Activated CD8-positive, alpha-beta T cell treated with anti-CD3 and anti-CD28 coated beads for 36 hours (primary cell): ENCODE results near the gene RASEF. TPM values are rescaled to one million over a fixed set of nuclear protein-coding genes. Genes with fewer than 3 reads are reported as not detected.

Experiments used
- ATAC-seq: fragments of 200-7000 bp; cut with Tn5 transposase; one replicate; pipeline ENCODE4 v1.10.0; 2021; ENCODE audit warnings: mild to moderate bottlenecking, moderate library complexity
- CTCF ChIA-PET: fragments of 350-600 bp; sonication (Branson Sonifier 250); formaldehyde crosslinking; loops from one replicate; lab custom pipeline; 2021; ENCODE audit warnings: antibody characterized with exemption; lab: Charles Lee
- POLR2A ChIA-PET: fragments of 350-600 bp; sonication (Branson Sonifier 250); formaldehyde crosslinking; loops from one replicate; lab custom pipeline; 2021; ENCODE audit warnings: antibody characterized with exemption; lab: Charles Lee
- DNase-seq: peaks from one replicate; pipeline ENCODE4 v3.0.0-alpha.2; 2020
- H3K27ac Mint-ChIP-seq: one replicate; pipeline ENCODE4 v1.8.0; 2021; ENCODE audit warnings: mild to moderate bottlenecking, mixed read lengths
- H3K27me3 Mint-ChIP-seq: one replicate; pipeline ENCODE4 v1.8.0; 2021; ENCODE audit warnings: mixed read lengths
- H3K36me3 Mint-ChIP-seq: one replicate; pipeline ENCODE4 v1.8.0; 2021; ENCODE audit warnings: low read depth, mixed read lengths
- H3K4me1 Mint-ChIP-seq: one replicate; pipeline ENCODE4 v1.8.0; 2021; ENCODE audit warnings: low read depth, mixed read lengths
- H3K4me3 Mint-ChIP-seq: one replicate; pipeline ENCODE4 v1.8.0; 2021; ENCODE audit warnings: mild to moderate bottlenecking, moderate library complexity, mixed read lengths
- H3K9me3 Mint-ChIP-seq: one replicate; pipeline ENCODE4 v1.8.0; 2021; ENCODE audit warnings: mixed read lengths
- intact Hi-C: fragments of 100-400 bp; cut with micrococcal nuclease; formaldehyde crosslinking; loops from one replicate; pipeline ENCODE4 v1.10.0; 2022
- total RNA-seq, 2 experiments: library from RNA; stranded (reverse); gene quantifications; one replicate each; pipeline ENCODE4 v1.2.3, GENCODE V29; 2021
- TF ChIP-seq, protein P1 (sequence below): fragments of 200-600 bp; IDR thresholded peaks from one replicate; pipeline ENCODE4 v1.8.0; 2022; ENCODE audit warnings: antibody characterized with exemption, mild to moderate bottlenecking

RASEF gene
- total RNA-seq, 2 experiments from 2014 or later: not detected

DNA sequence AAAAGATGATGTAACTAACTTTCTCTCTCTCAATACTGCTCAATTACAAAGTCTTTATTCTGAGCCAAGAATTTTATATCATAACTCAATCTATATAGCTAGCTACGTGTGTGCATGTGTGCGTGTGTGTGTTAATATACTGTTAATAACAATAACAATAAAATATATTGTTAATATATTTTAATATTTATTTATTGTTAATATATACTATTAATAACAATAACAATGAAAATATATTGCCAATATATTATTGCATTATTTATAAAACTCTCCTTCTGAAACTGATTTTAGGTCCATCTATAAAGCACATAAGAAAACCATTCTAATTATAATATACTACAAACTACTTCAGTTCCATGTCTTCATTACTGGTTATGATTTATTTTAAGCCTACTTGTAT lies 60.6 kb downstream of the RASEF start:
- Mint-ChIP-seq H3K4me1 (no peaks in the 10 kb centered on the region), H3K4me3 (no peak overlapping the region), H3K27me3 (no peaks in the 10 kb centered on the region), H3K9me3 (no peaks in the 10 kb centered on the region), H3K36me3 (no peaks in the 10 kb centered on the region), H3K27ac (no peak overlapping the region)
- intact Hi-C loops: no loop called here
- no peak for DNase-seq
- POLR2A ChIA-PET: no interaction called here
- TF ChIP-seq, protein P1, sequence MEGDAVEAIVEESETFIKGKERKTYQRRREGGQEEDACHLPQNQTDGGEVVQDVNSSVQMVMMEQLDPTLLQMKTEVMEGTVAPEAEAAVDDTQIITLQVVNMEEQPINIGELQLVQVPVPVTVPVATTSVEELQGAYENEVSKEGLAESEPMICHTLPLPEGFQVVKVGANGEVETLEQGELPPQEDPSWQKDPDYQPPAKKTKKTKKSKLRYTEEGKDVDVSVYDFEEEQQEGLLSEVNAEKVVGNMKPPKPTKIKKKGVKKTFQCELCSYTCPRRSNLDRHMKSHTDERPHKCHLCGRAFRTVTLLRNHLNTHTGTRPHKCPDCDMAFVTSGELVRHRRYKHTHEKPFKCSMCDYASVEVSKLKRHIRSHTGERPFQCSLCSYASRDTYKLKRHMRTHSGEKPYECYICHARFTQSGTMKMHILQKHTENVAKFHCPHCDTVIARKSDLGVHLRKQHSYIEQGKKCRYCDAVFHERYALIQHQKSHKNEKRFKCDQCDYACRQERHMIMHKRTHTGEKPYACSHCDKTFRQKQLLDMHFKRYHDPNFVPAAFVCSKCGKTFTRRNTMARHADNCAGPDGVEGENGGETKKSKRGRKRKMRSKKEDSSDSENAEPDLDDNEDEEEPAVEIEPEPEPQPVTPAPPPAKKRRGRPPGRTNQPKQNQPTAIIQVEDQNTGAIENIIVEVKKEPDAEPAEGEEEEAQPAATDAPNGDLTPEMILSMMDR: no peak
- ATAC-seq: no peak
- CTCF ChIA-PET: no interaction called here

DNA sequence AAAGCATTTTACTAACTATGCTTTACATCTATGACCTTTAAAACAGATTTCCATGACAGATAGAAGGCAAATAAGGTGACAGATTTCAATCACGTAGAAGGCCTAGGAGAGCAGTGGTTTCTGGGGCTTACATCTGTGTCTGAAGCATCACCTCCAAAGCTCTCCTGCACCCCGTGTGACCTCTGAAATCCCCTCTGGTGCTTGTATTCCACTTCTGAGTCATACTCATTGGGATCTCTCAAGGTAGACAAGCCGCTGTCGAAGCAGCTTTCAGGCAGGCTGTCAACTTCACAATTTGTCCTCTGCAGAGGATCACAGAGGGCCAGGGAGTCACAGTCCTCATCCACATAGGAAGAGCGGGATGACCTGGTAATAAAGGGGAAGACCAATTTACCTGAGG lies 62.2 kb downstream of the RASEF start:
- ATAC-seq (no peak), DNase-seq (no peak)
- TF ChIP-seq, protein P1: no peak
- ChIA-PET POLR2A (no interaction called here), CTCF (no interaction called here)
- H3K9me3 Mint-ChIP-seq: no peaks in the 10 kb centered on the region
- H3K36me3 Mint-ChIP-seq: no peaks in the 10 kb centered on the region
- H3K27me3 Mint-ChIP-seq: no peaks in the 10 kb centered on the region
- no peak overlapping the region for H3K4me3 Mint-ChIP-seq
- intact Hi-C loops: no loop called here
- H3K27ac Mint-ChIP-seq: no peak overlapping the region
- no peaks in the 10 kb centered on the region for H3K4me1 Mint-ChIP-seq

DNA sequence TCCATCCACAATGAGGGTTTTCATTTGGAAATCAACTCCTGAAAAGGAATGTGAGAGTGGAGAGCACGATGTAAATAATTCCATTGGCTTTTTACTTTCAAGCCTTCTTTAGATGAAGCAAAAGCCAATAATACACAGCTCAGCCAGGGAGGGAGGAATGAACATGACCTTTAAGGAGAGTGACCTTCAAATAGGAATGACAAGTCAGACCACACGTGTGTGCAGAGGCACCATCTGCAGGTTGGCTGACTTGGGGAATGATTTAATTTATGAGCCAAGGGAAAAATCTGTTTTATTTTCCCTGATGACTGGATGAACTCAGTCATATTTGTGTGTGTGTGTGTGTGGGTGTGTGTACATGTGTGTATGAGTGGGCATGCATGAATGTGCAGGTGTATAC lies 64.5 kb downstream of the RASEF start:
- POLR2A ChIA-PET: no interaction called here
- intact Hi-C loops: no loop called here

DNA sequence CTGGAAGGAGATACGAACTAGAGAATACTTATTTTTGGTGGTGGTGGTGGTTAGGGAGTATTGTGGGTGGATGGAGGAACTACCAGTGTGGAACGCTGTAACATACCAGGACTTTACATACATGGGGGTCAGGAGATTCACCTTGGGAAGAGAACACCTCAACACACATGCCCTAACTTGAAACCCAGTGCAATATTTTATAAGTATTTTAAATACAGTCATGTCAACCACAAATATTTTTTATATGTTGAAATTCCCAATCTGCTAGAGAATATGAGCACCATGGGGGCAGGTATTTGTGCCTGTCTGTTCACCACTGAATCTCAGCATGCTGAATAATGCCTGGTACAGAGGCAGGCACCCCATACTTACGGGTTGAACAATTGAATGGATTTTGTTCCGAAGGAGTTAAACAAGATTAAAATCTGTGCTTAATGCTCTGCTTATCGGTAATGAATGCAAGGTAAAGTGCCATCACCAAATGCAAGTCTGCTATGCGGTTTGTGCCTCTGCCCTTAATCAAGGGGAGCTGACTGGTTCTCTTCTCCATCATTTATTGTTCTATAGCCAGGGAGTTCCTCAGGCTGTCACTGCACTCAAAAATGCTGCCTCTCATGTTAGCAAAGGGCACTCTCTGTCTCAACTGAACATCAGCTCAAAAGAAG lies 65.3 kb downstream of the RASEF start:
- TF ChIP-seq, protein P1: no peak
- H3K36me3 Mint-ChIP-seq: no peaks in the 10 kb centered on the region
- intact Hi-C loops: no loop called here
- ChIA-PET CTCF (no interaction called here), POLR2A (no interaction called here)
- DNase-seq: no peak
- no peak for ATAC-seq
- H3K4me3 Mint-ChIP-seq: no peak overlapping the region
- H3K27me3 Mint-ChIP-seq: no peaks in the 10 kb centered on the region
- H3K27ac Mint-ChIP-seq: no peak overlapping the region
- H3K4me1 Mint-ChIP-seq: no peaks in the 10 kb centered on the region
- no peaks in the 10 kb centered on the region for H3K9me3 Mint-ChIP-seq

More for the DNA sequence above, 64.5 kb downstream of the RASEF start:
- no peak overlapping the region for H3K4me3 Mint-ChIP-seq
- CTCF ChIA-PET: no interaction called here
- H3K27me3 Mint-ChIP-seq: no peaks in the 10 kb centered on the region
- no peaks in the 10 kb centered on the region for H3K4me1 Mint-ChIP-seq
- no peaks in the 10 kb centered on the region for H3K36me3 Mint-ChIP-seq
- no peaks in the 10 kb centered on the region for H3K9me3 Mint-ChIP-seq
- TF ChIP-seq, protein P1: no peak
- ATAC-seq (no peak), DNase-seq (no peak)
- no peak overlapping the region for H3K27ac Mint-ChIP-seq

DNA sequence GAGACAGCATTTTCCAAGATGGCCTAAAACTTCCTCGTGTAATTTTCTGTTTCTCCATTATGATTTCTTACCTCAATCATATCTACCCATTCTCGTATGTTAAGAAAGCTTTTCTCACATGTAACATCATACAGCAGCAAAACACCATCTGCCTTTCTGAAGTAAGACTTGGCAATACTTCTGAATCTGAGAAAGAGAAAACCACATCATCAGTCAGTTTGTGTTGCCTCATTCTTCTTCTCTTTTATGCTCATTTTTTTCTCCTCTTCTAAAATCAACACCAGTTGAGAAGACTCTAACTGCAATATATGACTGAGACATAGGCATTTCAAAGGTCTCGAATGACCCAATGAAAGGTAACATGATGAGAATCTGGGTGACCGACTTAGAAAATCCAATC lies 66.0 kb downstream of the RASEF start:
- POLR2A ChIA-PET: no interaction called here
- ATAC-seq: no peak
- TF ChIP-seq, protein P1: no peak
- Mint-ChIP-seq H3K27me3 (no peaks in the 10 kb centered on the region), H3K27ac (no peak overlapping the region), H3K9me3 (no peaks in the 10 kb centered on the region), H3K4me1 (no peaks in the 10 kb centered on the region), H3K36me3 (no peaks in the 10 kb centered on the region), H3K4me3 (no peak overlapping the region)
- no peak for DNase-seq
- intact Hi-C loops: no loop called here
- CTCF ChIA-PET: no interaction called here
